HG02840 (cell line): ENCODE data around the gene ADAM19.

Experiments used
- ATAC-seq: cut with Tn5 transposase; IDR thresholded peaks from one replicate; pipeline ENCODE4 v1.9.1; 2021; ENCODE audit warnings: mild to moderate bottlenecking, moderate library complexity, moderate number of reproducible peaks; ENCODE audit not compliant: unreplicated experiment, low FRiP score

Gene ADAM19

GRCh38 chr5:157566902-157567489 is 8.6 kb downstream of the ADAM19 start:
- no peak for ATAC-seq

GRCh38 chr5:157563929-157564716 is 11.5 kb downstream of the ADAM19 start:
- ATAC-seq, result no peak

DNA sequence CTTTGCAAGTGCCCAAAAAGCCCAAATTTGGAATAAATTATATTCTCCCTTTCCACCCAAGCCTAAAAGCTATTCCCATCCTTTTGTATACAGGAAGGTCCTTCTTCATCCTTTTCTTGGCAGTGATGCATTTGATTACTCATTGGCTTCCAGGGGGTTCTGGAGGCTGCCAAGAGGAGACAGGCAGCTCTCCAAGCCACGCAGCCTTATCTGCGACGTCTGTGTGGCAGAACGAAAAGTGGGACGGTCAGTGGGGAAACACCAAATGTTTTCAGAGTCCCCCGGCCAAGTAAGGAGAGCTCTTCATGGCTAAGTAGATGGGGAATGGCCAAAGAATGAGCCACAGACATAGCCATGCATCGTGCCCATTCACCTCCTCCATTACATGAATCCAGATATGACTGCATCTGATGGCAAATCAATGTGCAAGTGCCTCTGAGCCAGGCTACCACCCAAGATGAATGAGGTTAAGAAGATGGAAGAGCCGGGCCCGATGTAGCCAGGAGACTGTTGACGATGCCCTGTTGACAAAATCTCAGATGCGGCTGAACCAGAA is 12.1 kb downstream of the ADAM19 start:
- ATAC-seq, result no peak

- ATAC-seq, result no peak
Measured at GRCh38 chr5:157562111-157562581, 13.4 kb downstream of the ADAM19 start.

GRCh38 chr5:157561110-157561509 is 14.5 kb downstream of the ADAM19 start:
- ATAC-seq, result no peak

- no peak for ATAC-seq
Measured at GRCh38 chr5:157559301-157559700, 16.3 kb downstream of the ADAM19 start.

- ATAC-seq, result no peak
Measured at GRCh38 chr5:157558681-157559080, 16.9 kb downstream of the ADAM19 start.

- no peak for ATAC-seq
Measured at GRCh38 chr5:157558041-157558595, 17.5 kb downstream of the ADAM19 start.

DNA sequence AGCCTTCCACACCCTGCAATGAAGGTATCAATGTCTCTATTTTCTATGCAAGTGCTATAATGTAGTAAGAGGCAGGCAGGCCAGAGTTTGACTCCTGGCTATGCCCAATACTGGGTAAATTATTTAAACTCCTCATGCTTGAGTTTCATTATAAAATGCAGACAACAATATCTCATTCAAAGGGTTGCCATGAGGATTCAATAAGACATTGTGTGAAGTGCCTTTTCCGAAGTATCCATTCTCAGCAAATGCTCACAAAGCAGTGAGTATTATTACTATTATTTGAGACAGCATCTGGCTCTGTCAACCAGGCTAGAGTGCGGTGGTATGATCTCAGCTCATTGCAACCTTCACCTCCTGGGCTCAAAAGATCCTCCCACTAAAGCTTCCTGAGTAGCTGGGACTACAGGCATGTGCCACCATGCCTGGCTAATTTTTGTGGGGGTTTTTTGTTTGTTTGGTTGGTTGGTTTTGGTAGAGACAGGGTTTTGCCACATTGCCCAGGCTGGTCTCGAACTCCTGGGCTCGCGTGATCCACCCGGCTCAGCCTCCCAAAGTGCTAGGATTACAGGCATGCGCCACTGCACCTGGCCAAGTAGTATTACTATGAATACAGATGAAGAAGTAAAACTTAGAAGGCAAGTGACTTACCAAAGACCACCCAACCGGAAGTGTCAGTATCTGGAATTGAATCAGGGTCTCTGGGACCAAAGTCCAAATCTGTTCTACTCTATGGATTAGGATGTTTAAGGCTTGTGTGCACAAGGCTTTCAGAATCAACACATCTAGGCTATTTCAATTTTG is 18.8 kb downstream of the ADAM19 start:
- no peak for ATAC-seq

DNA sequence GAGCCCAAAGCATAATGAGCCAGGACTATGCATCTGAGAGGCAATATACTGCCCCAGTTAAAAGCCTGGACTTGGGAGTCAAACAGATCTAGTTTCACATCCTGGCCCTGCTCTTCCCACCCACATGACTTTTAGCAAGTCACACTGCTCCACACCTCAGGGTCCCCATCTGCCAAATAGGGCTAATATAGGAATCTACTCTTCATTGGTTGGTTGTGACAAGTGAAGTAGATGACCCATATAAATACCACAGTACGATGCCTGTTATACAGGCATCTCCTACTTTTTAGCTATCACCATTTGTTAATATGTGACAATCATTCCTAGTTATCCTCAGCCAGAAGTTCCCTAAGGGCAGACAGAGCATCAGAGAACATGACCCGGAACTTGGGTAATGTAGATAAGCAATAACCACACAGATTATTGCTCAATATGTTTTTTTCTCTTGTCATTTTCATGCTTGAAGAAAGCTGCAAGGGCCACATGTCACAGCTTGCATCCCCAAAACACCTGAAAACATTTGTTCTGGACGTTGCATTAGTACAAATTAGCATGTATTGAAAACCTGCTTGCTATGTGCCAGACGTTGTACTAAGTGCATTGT is 20.4 kb downstream of the ADAM19 start:
- ATAC-seq, result no peak

DNA sequence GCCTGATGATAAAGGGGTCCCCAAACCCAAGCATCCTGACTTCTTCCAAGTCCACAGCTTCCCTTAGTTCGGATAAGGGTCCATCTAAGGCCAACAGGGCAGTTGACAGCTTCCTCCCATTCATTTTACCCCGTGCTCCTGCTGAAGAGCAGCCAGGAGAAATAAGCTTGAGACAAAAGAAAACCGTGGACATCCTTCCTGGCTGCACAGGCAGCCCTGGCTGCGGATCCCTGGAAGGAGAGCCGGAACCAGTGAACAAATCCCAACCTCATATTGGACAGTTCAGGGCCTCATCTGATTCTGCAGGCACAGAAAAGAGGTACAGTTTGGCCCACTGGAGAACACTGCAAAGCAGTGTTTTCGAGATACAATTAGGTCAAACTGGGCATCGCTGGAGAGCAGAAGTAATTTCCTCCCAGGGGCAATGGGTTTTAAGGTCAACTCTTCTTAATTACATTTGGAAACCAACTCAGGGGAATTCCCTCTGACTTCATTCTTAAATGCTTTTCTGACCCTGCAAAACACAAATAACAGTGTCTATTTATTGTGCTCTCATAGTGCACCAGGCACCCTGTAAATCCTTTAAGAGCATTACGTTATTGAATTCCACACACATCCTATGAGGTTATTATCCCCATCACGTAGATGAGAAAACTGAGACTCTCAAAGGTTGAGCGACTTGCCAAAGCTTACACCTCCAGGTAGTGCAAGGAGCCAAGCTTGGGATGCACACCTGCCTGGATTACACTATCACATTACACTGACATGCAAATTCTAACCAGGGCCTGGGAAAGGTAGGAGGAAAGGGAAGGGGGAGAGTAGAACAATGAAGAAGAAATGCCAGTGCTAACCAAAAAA is 21.2 kb downstream of the ADAM19 start:
- no peak for ATAC-seq

GRCh38 chr5:157552650-157553049 is 22.9 kb downstream of the ADAM19 start:
- no peak for ATAC-seq

DNA sequence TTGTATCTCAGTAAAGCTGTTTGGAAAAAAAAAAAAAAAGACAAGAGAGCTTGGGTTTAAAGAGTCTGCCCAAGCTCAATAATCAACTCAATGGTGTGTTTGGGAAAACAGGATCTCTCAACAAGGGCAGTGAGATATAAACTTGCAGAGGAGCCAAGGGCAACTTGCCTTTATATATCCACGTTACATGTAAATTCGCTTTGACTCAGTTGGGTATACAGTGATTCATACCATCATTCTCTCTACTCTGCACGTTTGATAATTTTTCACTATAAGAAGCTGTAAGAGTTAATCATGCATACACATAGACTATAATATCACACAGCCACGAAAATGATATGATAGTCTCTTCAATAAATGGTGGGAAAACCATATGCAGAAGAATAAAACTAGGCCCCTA is 24.9 kb downstream of the ADAM19 start:
- ATAC-seq, result no peak

DNA sequence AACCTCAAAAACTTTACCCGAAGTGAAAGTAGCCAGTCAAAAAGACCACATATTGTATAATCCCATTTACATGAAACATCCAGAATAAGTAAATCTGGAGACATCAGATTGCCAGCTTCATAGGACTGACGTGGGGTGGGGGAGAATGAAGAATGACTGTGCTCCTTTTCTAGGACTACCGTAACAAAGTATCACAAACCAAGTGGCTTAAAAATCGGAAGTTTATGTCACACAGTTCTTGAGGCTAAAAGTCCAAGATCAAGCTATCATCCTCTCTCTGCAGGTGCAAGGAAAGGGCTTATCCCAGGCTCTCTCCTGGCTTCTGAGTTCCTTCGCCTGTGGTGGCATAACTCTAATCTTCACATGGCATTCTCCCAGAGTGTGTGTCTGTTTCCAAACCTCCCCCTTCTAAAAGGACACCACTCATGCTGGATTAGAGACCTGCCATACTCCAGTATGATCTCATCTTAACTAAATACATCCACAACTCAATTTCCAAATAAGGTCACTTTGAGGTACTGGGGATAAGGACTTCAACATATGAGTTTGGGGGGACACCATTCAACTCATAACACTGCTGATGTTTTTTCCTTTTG is 25.5 kb downstream of the ADAM19 start:
- no peak for ATAC-seq

GRCh38 chr5:157549283-157549629 is 26.3 kb downstream of the ADAM19 start:
- no peak for ATAC-seq

- ATAC-seq, result no peak
Measured at GRCh38 chr5:157548513-157549282, 26.9 kb downstream of the ADAM19 start.

DNA sequence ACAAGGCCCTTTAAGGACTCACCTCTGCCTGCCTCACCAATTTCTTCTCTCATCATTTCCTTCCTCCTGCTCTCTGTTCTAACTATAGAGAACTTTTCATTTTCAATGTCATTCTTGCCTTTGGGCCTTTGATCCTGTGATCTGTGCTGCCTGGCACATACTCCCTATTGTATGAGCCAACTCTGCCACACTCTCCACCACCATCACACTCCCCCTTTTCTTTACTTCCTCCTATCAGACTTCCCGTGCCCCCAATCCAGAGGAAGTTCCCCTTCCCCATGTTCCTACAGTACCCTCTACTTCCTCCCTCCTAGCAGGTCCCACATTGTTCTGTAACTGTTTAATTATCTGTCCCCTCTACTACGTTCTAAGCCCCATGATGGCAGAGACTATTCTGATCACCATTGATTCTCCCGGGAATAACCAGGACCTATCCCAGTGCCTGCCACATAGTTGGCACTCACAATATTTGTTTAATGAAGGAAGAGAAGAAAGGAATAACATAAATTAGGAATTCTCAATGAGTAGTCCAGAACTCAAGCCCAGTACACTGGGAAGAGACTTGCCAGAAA is 27.5 kb downstream of the ADAM19 start:
- no peak for ATAC-seq
